GM18502 (cell line): ENCODE data around the gene OR51Q1.
A peak's percentile ranks its signal among the peaks of the same experiment; 100 is the strongest.

ENCODE experiments used
- ATAC-seq: cut with Tn5 transposase; IDR thresholded peaks from one replicate; pipeline ENCODE4 v1.9.1; 2021; ENCODE audit warnings: mild to moderate bottlenecking; ENCODE audit not compliant: unreplicated experiment, poor library complexity

Gene OR51Q1

GRCh38 chr11:5421811-5422210 is at the start of gene OR51Q1:
OR51Q1 (plus strand) TSS chr11:5422111; CDS start chr11:5422201, 90 bp downstream.
- no peak for ATAC-seq

GRCh38 chr11:5380740-5381342 is 41.1 kb upstream of the OR51Q1 start:
- peak; percentile 85 for ATAC-seq

GRCh38 chr11:5383576-5383975 is 38.3 kb upstream of the OR51Q1 start, which contains the start of gene OR51M1:
OR51M1 (plus strand) TSS chr11:5383812; CDS start chr11:5389399, 5,587 bp downstream.
- ATAC-seq, result no peak

GRCh38 chr11:5384335-5384734 is 37.6 kb upstream of the OR51Q1 start:
- ATAC-seq, result no peak

- no peak for ATAC-seq
Measured at GRCh38 chr11:5390210-5390609, 31.7 kb upstream of the OR51Q1 start.

- no peak for ATAC-seq
Measured at GRCh38 chr11:5394091-5394490, 27.8 kb upstream of the OR51Q1 start.

GRCh38 chr11:5398936-5399335 is 23.0 kb upstream of the OR51Q1 start:
- no peak for ATAC-seq

GRCh38 chr11:5405173-5405572 is 16.7 kb upstream of the OR51Q1 start:
- ATAC-seq, result no peak

GRCh38 chr11:5420993-5421392 is 918 bp upstream of the OR51Q1 start:
- ATAC-seq, result no peak

GRCh38 chr11:5423131-5423530 is 1.2 kb downstream of the OR51Q1 start:
- no peak for ATAC-seq

- no peak for ATAC-seq
Measured at GRCh38 chr11:5441414-5441813, 19.5 kb downstream of the OR51Q1 start, which contains the start of gene OR51I1. OR51I1 (minus strand) TSS chr11:5441514; CDS start chr11:5441514, 0 bp downstream.

GRCh38 chr11:5443835-5444393 is 22.0 kb downstream of the OR51Q1 start:
- ATAC-seq, result no peak

GRCh38 chr11:5449023-5449422 is 27.1 kb downstream of the OR51Q1 start, which contains the start of gene OR51I2:
OR51I2 (plus strand) TSS chr11:5449323; CDS start chr11:5453489, 4,166 bp downstream.
- ATAC-seq, result no peak

GRCh38 chr11:5449432-5449831 is 27.5 kb downstream of the OR51Q1 start:
- ATAC-seq, result no peak

GRCh38 chr11:5460983-5461621 is 39.2 kb downstream of the OR51Q1 start:
- no peak for ATAC-seq

- no peak for ATAC-seq
Measured at GRCh38 chr11:5467527-5467926, 45.6 kb downstream of the OR51Q1 start.
